Left renal pelvis (tissue), 4 donors: ENCODE data around the gene ACOXL. TPM values are rescaled to one million over a fixed set of nuclear protein-coding genes. Genes with fewer than 3 reads are reported as not detected.

ENCODE experiments used
- DNase-seq, 4 donors: peaks; one replicate each; pipeline ENCODE4 v3.0.0-alpha.2; 2013; ENCODE audit warnings: low read depth in 4 of 4, low spot score in 3 of 4
- polyA plus RNA-seq, 4 donors: library from polyadenylated mRNA; unstranded; fragments of 120-200 nt; gene quantifications; one replicate each; pipeline ENCODE4 v1.2.1, GENCODE V29; 2013; ENCODE audit not compliant: insufficient read length in 4 of 4

The ACOXL gene
- polyA plus RNA-seq, 4 donors = 0.31 to 1.6 (median 0.72) TPM

DNA sequence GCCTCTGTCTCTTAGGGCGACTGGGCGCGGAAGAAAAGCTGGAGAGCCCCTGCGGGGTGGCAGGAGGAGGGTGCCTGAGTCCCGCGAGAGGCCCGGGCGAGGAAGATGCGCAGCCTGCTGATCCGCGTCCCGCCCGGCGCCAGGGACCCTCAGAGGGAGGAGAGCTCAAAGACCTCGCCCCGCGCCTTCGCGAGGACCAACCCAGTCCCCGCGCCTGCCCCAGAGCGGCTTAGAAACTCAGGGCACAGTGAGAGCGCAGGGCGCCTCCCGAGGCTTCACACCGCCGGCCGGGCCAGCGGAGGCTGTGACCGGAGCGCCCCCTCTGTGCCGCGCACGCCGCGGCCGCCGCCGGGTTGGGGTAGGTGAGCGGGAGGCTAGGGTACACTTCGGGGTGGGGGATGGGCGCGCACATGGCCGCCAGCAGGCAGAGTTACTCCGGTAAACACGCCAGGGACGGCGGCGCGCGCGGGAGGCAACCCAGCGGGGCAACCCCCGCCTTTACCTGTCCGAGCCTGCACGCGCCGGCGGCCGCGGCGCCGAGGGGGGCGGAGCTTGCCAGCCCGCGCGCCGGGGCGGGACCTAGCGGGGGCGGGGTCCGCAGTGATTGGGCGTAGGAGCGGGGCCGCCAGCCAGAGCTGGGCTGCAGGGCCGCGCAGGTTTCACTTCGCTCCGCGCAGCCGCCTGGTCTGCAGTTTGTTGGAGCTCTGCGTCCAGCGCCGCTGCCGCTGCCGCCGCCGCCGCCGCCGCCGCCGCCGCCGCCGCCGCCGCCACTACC is 388.1 kb downstream of the ACOXL start, which contains the start of gene BCL2L11:
TSS of gene BCL2L11 (plus strand) at position 662 of the 775 bp plus-strand sequence. CDS start 2,832 bp downstream, outside the sequence.
- peak; percentile 74 to 86 (median 82) for DNase-seq

DNA sequence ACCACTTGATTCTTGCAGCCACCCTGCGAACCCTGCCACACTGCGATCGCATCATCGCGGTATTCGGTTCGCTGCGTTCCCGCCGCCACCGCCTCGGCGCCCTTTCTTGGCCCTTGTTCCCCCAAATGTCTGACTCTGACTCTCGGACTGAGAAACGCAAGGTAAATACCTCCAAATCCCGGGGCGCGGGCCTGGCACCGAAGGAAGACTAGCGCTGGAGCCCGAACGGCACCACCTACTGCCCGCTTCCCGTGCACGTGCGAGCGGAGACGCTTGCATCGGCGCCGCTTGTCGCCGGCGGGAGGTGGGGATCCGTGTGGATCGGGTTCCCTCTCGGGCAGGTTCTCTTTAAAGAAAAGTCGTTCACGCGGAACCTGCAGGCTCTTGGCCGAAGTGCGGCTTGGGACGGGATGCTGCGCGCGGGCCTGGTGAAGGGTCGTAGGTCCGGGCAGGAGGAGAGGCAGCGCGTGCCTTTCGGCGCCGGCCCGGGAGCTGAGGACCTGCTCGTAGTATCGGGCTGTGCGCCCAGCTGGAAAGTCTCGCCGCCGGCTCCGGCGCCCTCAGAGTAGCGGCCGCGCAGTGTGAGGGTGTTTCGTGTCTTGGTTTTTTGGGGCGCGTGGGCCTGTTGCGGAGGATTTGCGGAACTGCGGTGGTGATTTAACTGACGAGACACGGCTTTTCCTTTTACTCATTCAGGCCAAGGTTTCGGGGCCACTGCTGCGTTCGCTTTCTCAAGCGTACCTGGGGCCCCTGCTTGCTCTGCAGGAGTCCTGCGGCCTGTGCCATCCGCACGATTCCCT is 388.9 kb downstream of the ACOXL start:
- DNase-seq = peak in 3 of 4 donors; percentile 24 to 51 (median 33)

DNA sequence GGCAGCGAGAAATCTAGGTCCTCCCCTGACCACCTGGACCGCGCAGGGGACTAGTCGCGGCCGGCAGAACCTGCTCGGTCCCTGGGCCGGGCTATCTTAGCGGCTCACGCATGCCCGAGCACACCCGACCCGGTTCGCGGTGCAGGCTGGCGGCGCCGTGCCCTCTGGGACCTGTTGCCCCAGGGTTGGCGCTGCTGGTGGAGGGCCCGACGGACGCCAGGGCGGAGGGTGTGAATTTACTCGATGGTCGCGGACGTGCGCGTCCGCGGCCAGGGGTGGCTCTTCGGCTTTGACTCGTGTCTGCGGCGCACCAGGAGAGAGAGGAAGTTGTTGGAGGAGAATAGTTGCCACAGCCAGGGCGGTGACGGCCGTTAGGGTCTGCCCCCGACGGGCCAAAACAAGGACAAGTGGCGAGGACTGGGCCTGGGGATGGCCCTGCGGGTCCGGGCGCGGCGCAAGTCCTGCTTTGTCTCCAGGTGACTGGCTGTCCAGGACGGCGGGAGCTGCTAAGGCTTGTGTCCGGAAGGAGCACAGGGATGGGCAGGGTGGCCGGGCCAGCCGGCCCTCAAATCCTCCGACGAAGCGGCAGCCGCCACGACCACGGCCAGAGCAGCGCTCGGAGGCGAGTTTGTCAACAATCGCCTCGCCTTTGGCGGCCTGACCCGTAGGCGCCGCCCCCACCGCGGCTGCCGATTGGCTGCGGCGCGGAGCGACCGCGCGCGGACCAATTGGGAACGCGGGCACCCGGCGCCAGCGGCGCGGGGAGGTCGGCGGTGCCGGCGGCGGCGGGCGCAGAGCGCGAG is 389.7 kb downstream of the ACOXL start:
- peak; percentile 72 to 80 (median 78) for DNase-seq

DNA sequence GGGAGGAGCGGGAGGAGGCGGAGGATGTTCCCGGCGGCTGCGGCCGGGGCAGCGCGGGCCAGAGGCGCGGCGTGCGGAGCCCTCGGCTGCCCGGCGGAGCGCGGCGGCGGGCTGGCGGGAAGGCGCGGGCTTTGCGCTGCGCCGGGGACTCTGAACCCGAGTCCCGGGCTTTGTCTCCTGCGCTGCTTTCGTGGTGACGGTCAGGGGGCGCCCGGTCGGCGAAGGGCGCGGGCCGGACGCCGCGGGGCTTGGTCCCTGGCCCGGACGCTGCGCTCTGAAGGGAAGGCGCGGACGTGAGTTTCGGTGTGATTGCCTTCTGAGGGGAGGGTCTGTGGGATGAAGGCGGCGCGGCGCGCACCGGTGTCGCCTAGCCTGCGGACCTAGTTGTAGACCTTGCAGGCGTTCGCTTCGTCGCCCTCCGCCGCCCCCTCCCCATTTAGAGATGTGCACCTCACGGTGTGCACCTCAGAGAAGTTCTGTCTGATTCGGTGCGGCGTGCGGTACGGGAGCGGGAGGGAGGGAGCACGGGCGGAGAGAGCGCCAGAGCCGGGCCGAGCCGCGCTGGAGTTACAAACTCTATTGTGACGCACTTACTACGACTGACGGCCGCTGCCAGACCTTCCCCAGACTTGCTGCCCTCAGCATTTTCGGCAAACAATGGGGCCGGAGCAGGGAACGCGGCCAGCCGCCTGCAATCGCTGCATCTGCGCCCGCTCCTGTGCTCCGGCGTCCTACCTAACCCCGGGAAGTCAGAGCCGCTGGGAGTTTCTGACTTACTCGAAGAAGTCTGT is 390.5 kb downstream of the ACOXL start:
- peak; percentile 28 to 56 (median 39) for DNase-seq

DNA sequence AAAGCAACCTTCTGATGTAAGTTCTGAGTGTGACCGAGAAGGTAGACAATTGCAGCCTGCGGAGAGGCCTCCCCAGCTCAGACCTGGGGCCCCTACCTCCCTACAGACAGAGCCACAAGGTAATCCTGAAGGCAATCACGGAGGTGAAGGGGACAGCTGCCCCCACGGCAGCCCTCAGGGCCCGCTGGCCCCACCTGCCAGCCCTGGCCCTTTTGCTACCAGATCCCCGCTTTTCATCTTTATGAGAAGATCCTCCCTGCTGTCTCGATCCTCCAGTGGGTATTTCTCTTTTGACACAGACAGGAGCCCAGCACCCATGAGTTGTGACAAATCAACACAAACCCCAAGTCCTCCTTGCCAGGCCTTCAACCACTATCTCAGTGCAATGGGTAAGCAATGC is 391.4 kb downstream of the ACOXL start:
- DNase-seq = no peak

DNA sequence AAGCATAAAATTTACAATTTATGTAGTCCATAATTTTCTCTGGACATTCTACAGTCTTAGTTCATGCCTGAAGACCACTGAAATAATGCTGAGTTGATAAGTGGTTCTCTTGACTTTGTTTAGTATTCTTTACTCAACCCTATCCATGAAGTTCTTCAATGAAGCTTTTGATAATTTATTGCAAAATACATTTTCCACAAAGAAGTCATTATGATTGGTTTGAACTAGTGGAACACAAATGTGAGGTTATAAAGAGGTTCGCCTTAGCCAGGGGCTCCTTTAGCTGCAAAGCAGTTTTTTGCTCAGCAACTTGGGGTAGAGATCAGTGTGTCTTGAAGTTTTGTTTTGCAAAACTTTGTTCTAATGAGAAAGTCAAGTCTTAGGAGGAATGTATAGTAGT is 394.2 kb downstream of the ACOXL start:
- no peak for DNase-seq

DNA sequence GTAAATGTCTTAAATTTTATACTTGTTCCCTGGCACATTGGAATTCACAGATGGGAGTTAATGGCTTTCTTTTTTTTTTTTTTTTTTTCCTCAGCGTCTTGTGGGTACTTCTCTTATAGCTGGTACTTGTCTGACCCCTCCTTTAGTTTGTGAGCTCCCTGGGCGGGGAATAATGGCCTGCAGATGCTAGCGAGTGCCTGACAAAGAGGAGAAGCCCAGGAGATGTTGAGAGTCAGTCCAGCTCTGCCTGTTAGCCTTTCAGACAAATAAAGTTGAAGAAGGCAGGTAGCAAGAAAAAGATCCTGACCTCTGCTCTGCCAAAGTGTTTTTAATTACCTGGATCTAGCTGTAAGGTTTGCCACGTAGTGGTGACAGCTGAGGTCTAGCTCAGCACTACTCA is 395.0 kb downstream of the ACOXL start:
- DNase-seq = no peak

DNA sequence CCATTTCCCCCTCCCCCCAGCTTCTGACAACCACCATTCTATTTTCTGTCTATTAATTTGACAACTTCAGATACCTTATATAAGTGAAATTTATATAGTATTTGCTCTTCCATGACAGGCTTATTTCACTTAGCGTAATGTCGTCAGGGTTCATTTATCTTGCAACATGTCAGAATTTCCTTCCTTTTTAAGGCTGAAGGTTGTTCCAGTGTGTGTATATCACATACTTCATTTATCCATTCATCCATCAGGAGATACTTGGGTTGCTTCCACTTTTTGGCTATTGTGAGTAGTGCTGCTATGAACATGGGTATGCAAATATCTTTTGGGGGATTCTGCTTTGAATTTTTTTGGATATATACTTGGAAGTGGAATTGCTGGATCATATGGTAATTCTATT is 395.7 kb downstream of the ACOXL start:
- no peak for DNase-seq

DNA sequence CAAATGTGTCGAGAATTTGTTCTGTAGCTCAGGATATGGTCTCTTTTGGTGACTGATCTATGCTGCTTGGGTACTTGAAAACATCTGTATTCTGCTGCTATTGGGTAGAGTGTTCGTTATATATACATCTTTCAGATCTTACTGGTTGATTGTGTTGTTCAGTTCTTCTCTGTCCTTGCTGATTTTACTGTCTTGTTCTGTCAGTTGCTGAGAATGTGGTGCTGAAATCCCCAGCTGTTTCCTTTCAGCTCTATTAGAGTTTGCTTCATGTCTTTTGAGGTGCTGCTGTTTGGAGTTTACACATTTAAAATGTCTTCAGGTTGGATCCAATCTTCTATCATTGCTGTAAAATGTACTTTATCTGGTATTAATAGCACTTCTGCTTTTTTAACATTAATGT is 401.2 kb downstream of the ACOXL start:
- no peak for DNase-seq

DNA sequence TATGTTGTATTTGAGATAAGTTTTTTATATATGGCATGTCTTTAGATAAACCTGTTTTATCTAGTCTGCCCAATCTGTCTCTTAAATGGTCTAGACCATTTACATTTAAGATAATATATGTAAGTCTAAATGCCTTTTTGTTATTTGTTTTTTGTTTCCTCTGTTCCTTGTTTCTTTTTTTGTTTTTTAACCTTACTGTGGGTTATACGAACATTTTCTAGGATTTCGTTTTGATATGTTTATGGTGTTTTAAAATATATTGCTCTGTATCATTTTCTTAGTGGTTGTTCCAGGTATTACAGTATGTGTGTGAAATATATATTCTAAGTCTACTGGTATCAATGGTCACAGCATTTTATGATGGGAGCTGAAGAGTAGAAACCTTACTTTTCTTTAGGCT is 401.7 kb downstream of the ACOXL start:
- no peak for DNase-seq

DNA sequence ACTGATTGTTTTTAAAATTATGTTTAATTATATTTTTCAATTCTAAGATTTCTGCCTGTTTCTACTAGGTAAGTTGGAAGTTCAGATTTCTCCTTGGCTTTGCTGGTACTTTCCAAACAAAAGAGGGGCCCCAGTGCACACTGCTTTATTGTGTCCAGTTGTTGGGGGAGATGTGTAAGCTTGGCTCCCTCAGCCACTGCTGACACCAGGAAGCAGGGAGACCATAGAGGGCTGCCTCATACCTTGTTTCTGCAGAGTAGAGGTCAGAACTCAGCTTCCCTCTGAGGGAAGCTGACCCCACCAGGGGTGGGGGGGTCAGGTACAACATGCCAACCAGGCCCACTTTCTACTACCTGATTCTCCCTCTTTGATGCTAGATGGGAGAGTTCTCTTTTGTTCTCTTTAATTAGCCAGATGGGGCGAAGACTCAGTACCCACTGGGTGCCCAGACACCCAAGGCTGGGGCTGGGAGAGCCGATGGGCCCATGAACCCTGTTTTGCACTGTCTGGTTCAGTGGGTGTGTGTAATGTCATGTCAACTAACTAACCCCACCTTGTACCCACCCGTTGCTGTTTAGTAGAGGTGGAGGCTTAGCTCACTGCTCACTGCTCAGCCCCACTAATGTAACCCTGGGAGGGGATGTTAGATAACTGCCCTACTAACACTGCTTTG is 403.0 kb downstream of the ACOXL start:
- no peak for DNase-seq

DNA sequence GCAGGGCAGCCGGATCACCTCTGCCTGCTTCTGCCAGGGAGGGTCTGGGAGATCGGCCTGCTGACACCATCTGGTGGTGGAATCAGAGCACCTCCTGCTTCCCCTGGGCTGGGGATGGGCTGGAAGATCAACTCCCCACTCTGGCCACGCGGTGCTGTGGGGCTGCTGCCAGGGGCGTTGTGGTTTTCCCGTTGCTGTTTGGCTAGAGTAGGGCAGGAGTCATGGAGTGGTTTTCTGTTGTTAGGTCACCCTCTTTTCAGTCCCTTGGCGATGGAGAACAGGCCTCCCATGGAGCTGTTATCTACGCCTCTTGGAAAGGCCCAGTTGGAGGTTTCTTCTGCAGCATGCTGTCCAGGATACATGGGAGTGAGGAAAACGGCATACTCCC is 403.5 kb downstream of the ACOXL start:
- no peak for DNase-seq

DNA sequence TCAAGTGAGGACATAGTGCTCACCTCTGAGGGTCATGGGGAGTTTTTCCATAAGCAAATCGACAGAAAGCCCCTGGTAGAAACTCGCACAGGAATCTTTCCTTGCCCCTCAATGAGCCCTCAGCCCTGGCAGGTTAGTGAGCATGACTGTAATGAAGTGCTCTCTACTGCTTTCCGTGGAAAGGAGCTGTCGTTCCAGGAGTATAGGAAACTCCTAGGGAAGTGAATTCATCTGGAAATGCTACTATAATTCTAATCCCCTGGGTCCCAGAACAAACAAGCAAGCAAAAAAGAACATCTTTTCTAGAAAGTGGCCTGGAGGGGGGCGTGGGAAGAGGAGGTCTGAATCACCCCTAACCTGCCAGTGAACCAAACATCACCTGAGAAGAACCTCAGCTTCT is 406.5 kb downstream of the ACOXL start:
- no peak for DNase-seq

DNA sequence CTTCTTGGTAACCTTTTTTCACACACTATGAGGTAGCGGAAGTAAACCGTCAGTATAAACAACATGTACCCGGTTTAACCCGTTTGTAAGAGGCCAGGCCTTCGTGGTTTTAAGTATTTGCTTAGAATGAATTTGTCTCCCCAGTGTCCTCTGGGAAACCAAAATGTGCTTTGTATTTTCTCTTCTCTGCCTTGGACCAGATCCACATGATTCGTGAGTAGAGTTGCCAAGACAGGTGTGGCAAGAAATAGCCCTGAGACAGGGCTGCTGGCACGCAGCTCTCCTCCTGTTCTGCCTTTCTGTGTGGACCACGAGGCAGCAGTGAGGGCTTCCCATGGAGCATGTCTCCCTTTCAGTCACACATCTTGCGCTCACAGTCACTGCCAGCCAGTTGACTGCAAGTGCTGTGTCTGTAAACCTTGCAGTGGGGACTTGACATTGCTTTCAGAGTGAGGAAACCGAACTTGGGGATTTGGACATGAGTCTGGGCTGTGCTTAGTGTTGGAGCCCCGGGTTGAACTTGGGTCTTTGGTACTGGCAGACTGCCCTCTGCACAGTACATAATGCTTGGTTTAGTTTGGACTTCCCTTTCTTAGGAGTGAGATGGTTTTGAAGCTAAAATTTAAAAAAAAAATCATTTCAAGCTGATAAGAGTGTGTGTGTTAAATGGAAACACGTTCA is 407.4 kb downstream of the ACOXL start:
- no peak for DNase-seq

DNA sequence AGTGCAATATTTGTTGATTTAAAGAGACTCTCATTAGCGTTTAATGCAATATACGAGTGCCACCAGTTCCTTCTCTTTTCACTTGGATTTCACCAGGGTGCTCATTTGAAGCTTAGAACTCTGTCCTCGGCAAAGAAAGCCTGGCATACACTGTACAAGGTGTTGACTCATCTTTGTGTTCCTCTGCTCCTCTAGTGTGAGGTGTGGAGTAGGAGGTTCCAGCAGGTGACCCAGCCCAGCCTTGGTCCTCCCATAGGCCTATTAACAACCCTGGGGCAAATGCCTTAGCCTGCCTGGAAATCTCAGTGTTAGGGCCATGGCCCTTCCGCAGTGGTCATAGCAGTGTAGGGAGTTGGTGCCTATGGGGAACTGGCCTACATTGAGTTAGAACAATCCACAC is 408.4 kb downstream of the ACOXL start:
- DNase-seq = no peak

DNA sequence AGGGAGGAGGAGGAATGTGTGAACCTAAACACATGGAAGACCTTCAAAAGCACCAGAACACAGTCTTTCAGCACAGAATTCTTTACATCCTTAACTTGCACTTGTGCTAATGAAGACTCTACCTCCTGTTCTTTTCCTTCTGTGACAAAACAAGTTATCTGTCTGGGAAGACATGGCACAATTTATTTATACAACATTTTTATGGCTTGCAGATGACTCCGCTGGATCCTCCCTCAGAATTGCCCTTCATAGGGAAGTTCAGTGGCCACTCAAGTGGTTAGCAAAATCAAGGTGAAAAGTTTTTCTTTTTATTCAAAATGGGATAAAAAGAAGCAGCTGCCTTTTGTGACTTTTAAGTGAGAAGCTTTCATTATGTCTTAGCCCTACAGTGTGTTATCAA is 409.7 kb downstream of the ACOXL start:
- no peak for DNase-seq

DNA sequence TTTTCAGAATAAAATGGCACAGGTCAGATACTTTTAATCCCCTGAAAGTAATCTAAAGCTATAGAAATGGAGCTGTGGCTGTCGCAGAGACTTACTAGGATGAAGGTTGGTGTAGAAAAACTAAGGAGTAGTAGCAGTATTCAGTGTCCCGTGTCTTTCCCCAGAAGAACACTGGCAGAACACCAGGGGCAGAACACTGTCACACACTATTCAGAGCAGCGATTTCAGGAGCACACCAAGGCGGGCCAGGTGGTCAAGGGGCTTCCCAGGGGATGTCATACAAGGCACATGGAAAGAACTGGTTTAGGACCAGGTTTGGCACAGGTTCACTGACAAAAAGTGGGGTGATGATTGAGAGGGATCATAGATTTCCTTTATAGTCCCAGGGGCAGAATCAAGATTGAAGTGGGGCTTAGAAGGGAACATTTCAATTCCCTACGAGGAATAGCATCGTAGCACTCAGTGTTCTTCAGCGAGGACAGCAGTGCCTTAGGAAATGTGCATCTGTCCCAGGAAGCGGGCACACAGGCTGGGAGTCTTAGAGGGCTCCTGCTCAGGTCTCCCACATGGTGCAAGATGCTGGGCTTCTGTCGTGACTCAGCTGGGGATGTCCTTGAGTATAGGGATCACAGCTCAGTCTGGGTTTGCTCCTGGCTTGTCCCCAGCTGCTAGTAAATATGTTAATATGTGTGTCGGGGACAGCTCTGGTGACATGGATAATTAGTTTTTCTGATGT is 410.9 kb downstream of the ACOXL start:
- DNase-seq = no peak

DNA sequence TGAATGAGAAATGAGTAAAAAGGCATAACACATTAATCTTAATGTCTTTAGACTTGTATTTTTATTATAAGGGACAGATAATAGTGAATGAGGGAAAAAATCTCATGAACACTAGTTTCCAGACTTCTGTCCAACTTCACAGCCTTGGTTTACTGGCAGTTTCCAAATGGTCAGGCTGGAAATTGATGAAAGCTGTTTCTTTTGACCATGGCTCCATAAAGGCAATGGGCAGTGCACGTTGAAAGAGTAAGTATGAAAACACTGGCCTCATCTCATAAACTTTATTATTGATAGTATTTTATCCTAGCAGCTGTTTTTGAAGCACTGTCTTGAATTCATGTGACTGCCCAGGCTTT is 411.4 kb downstream of the ACOXL start:
- DNase-seq = no peak
